HepG2 (cell line): ENCODE measurements around the gene NPAS2. TPM values are rescaled to one million over a fixed set of nuclear protein-coding genes. Genes with fewer than 3 reads are reported as not detected.

Experiments used
- HNF1B ChIP-seq: sonication (generic); formaldehyde crosslinking; IDR thresholded peaks from 2 replicates; pipeline ENCODE4 v1.5.1; 2020; ENCODE audit warnings: mild to moderate bottlenecking, moderate library complexity, missing genetic modification reagents
- HNRNPLL ChIP-seq: fragments of 200-400 bp; formaldehyde crosslinking; IDR thresholded peaks from 2 replicates; pipeline ENCODE4 v1.6.1; 2017; ENCODE audit warnings: mild to moderate bottlenecking, low read depth, low read length; ENCODE audit not compliant: poor library complexity, severe bottlenecking
- KIAA2018 ChIP-seq: sonication (generic); formaldehyde crosslinking; IDR thresholded peaks from 2 replicates; pipeline ENCODE4 v1.5.0; 2020; ENCODE audit warnings: mild to moderate bottlenecking, missing genetic modification reagents, borderline replicate concordance
- MEIS2 ChIP-seq: sonication (generic); formaldehyde crosslinking; IDR thresholded peaks from 2 replicates; pipeline ENCODE4 v1.9.0; 2021; ENCODE audit warnings: mild to moderate bottlenecking, missing genetic modification reagents
- NCOA1 ChIP-seq: sonication (generic); formaldehyde crosslinking; IDR thresholded peaks from 2 replicates; pipeline ENCODE4 v1.9.0; 2021; ENCODE audit warnings: missing genetic modification reagents
- NR1H2 ChIP-seq: sonication (generic); formaldehyde crosslinking; IDR thresholded peaks from 2 replicates; pipeline ENCODE4 v1.8.1; 2022; ENCODE audit warnings: low read depth, missing genetic modification reagents, borderline replicate concordance
- RFXANK ChIP-seq: IDR thresholded peaks from 2 replicates; pipeline ENCODE4 v1.6.1; 2016
- ZBTB21 ChIP-seq: sonication (generic); formaldehyde crosslinking; IDR thresholded peaks from 2 replicates; pipeline ENCODE4 v1.4.0; 2020; ENCODE audit warnings: missing genetic modification reagents
- ZBTB43 ChIP-seq: sonication (generic); formaldehyde crosslinking; conservative IDR thresholded peaks from 2 replicates; pipeline ENCODE4 v1.4.0; 2020; ENCODE audit warnings: missing genetic modification reagents
- ZFP36 ChIP-seq: fragments of 150-350 bp; IDR thresholded peaks from 2 replicates; pipeline ENCODE4 v1.6.1; 2018; ENCODE audit warnings: borderline replicate concordance, low read length, low read depth; ENCODE audit not compliant: partially characterized antibody
- ZMAT3 ChIP-seq: sonication (generic); formaldehyde crosslinking; conservative IDR thresholded peaks from 2 replicates; pipeline ENCODE4 v1.7.0; 2021; ENCODE audit warnings: missing genetic modification reagents
- ZNF180 ChIP-seq: sonication (generic); formaldehyde crosslinking; IDR thresholded peaks from 2 replicates; pipeline ENCODE4 v1.4.0; 2020; ENCODE audit warnings: low read depth, missing genetic modification reagents, borderline replicate concordance
- ZNF205 ChIP-seq: IDR thresholded peaks from 2 replicates; pipeline ENCODE4 v1.6.1; 2018; ENCODE audit warnings: missing biosample characterization, missing genetic modification reagents
- ZNF260 ChIP-seq: sonication (generic); formaldehyde crosslinking; IDR thresholded peaks from 2 replicates; pipeline ENCODE4 v1.4.0; 2020; ENCODE audit warnings: missing genetic modification reagents, low read depth, mild to moderate bottlenecking, borderline replicate concordance
- ZNF672 ChIP-seq: sonication (generic); formaldehyde crosslinking; IDR thresholded peaks from 2 replicates; pipeline ENCODE4 v1.8.1; 2022; ENCODE audit warnings: missing genetic modification reagents
- ZNF75D ChIP-seq: sonication (generic); formaldehyde crosslinking; IDR thresholded peaks from 2 replicates; pipeline ENCODE4 v1.8.1; 2023; ENCODE audit warnings: missing genetic modification reagents, mild to moderate bottlenecking, borderline replicate concordance
- polyA plus RNA-seq, 8 experiments: library from polyadenylated mRNA; depleted of rRNA in 3 of 8; stranded (reverse) in 7 of 8; unstranded in 1 of 8; fragments of >200 nt; fragmentation: Illumina TruSeq in 4 of 8; extraction: Trizol in 4 of 8; gene quantifications; 2 replicates each; pipeline versions ENCODE4 v1.2.1 to v1.2.3, GENCODE V29; 2011 to 2016; ENCODE audit warnings: low read depth in 4 of 8, missing spikeins in 1 of 8, mixed read lengths in 1 of 8; ENCODE audit not compliant: insufficient read depth in 1 of 8
- total RNA-seq, 5 experiments: library from RNA; depleted of rRNA; stranded (reverse); fragments of >200 nt; fragmentation: Illumina TruSeq; extraction: Trizol; gene quantifications; 2 replicates each; pipeline ENCODE4 v1.2.3, GENCODE V29; 2016; ENCODE audit warnings: low read depth in 1 of 5

NPAS2 gene
- total and polyA plus RNA-seq, 2 of the 13 experiments (the other 11 are each of a cell fraction or from before 2014, with no cell fraction given): 14.8 to 37.5 TPM

- TF ChIP-seq ZNF672 (CRISPR knock-in tag): no peak
- no peak for TF ChIP-seq HNRNPLL
- no peak for TF ChIP-seq ZNF260 (CRISPR knock-in tag)
- no peak for TF ChIP-seq KIAA2018
- TF ChIP-seq RFXANK (CRISPR knock-in tag): no peak; the same call in 1 of the 2 replicates
- peak; percentile 93 for TF ChIP-seq ZNF205 (CRISPR knock-in tag)
- no peak for TF ChIP-seq ZMAT3 (CRISPR knock-in tag)
- no peak for TF ChIP-seq ZNF180 (CRISPR knock-in tag)
- TF ChIP-seq NR1H2 (CRISPR knock-in tag): no peak; the same call in 1 of the 2 replicates
- 0 out of 2 replicates have a peak, but pooled peaks have one; percentile 6 for TF ChIP-seq NCOA1 (CRISPR knock-in tag)
- peak; percentile 84 for TF ChIP-seq ZBTB43
- TF ChIP-seq HNF1B (CRISPR knock-in tag): peak; percentile 71; the same call in 1 of the 2 replicates
- peak; percentile 80 for TF ChIP-seq MEIS2
- TF ChIP-seq ZNF75D (CRISPR knock-in tag): no peak
- TF ChIP-seq ZBTB21: peak; percentile 39
- no peak for TF ChIP-seq ZFP36
Measured at GRCh38 chr2:100780203-100781008, 39.5 kb upstream of the NPAS2 start (continued).
